NCI-H2081 treated with DMSO at 0.1 percent for 48 hours (cell line): ENCODE measurements around the gene TREML1.

ENCODE experiments used
- DNase-seq: peaks from one replicate; lab custom pipeline; 2025; lab: John Stamatoyannopoulos, UW

Gene TREML1

GRCh38 chr6:41177695-41178094, 23.5 kb upstream of the TREML1 start:
- DNase-seq: no peak

- DNase-seq: no peak
These were observed 23.1 kb upstream of the TREML1 start for GRCh38 chr6:41177287-41177686.

- no peak for DNase-seq
These were observed 22.0 kb upstream of the TREML1 start for GRCh38 chr6:41176189-41176588.

- no peak for DNase-seq
These were observed 20.9 kb upstream of the TREML1 start for GRCh38 chr6:41175084-41175483.

GRCh38 chr6:41174610-41175009, 20.5 kb upstream of the TREML1 start:
- DNase-seq: no peak

- no peak for DNase-seq
These were observed 17.8 kb upstream of the TREML1 start for GRCh38 chr6:41171908-41172307.

GRCh38 chr6:41170547-41171160, 16.5 kb upstream of the TREML1 start:
- DNase-seq: no peak

- DNase-seq: no peak
These were observed 13.2 kb upstream of the TREML1 start for GRCh38 chr6:41167173-41167963.

GRCh38 chr6:41164551-41165120, 10.5 kb upstream of the TREML1 start:
- DNase-seq: no peak

- no peak for DNase-seq
These were observed 9.2 kb upstream of the TREML1 start for GRCh38 chr6:41163419-41163717.

- no peak for DNase-seq
These were observed 8.7 kb upstream of the TREML1 start, which contains the start of gene TREM2 for GRCh38 chr6:41162687-41163418. TSS of gene TREM2 (minus strand) at chr6:41163116. CDS start at chr6:41163082, 34 bp downstream.

GRCh38 chr6:41161851-41162552, 7.9 kb upstream of the TREML1 start:
- no peak for DNase-seq

GRCh38 chr6:41161380-41161779, 7.2 kb upstream of the TREML1 start:
- DNase-seq: no peak

GRCh38 chr6:41160933-41161332, 6.8 kb upstream of the TREML1 start:
- no peak for DNase-seq

GRCh38 chr6:41159415-41160082, 5.4 kb upstream of the TREML1 start:
- DNase-seq: peak; percentile 32

GRCh38 chr6:41157323-41157722, 3.2 kb upstream of the TREML1 start:
- no peak for DNase-seq

GRCh38 chr6:41156771-41157170, 2.6 kb upstream of the TREML1 start:
- no peak for DNase-seq

- DNase-seq: no peak
These were observed 1.9 kb upstream of the TREML1 start for GRCh38 chr6:41156001-41156400.

- no peak for DNase-seq
These were observed 1.1 kb upstream of the TREML1 start for GRCh38 chr6:41155132-41155805.

- DNase-seq: no peak
These were observed 696 bp downstream of the TREML1 start for GRCh38 chr6:41153451-41153850.

GRCh38 chr6:41150671-41151070, 3.5 kb downstream of the TREML1 start:
- DNase-seq: no peak
